Raji (cell line): ENCODE measurements around the gene PIBF1.

ENCODE experiments used
- POLR2A ChIP-seq: IDR thresholded peaks from 2 replicates; pipeline ENCODE4 v1.6.1; 2011; ENCODE audit warnings: low read depth, low read length, control low read depth; ENCODE audit not compliant: insufficient read depth

Gene PIBF1

GRCh38 chr13:73015805-73016204 lies 233.9 kb downstream of the PIBF1 start:
- no peak for TF ChIP-seq POLR2A

- no peak for TF ChIP-seq POLR2A
Observed at GRCh38 chr13:73018336-73018735, 236.4 kb downstream of the PIBF1 start.

GRCh38 chr13:73025217-73026012 lies 243.5 kb downstream of the PIBF1 start:
- TF ChIP-seq POLR2A: no peak

- TF ChIP-seq POLR2A: no peak
Observed at GRCh38 chr13:73034901-73035300, 253.0 kb downstream of the PIBF1 start.

GRCh38 chr13:73035660-73036059 lies 253.7 kb downstream of the PIBF1 start:
- TF ChIP-seq POLR2A: no peak

- TF ChIP-seq POLR2A: no peak
Observed at GRCh38 chr13:73036566-73036965, 254.6 kb downstream of the PIBF1 start.

GRCh38 chr13:73038064-73038463 lies 256.1 kb downstream of the PIBF1 start:
- no peak for TF ChIP-seq POLR2A

- TF ChIP-seq POLR2A: no peak
Observed at GRCh38 chr13:73039201-73040108, 257.5 kb downstream of the PIBF1 start.

GRCh38 chr13:73040484-73040883 lies 258.6 kb downstream of the PIBF1 start:
- no peak for TF ChIP-seq POLR2A

GRCh38 chr13:73040968-73041596 lies 259.1 kb downstream of the PIBF1 start:
- no peak for TF ChIP-seq POLR2A

- TF ChIP-seq POLR2A: no peak
Observed at GRCh38 chr13:73045031-73045430, 263.1 kb downstream of the PIBF1 start.

GRCh38 chr13:73054712-73055111 lies 272.8 kb downstream of the PIBF1 start:
- no peak for TF ChIP-seq POLR2A

- TF ChIP-seq POLR2A: no peak
Observed at GRCh38 chr13:73055813-73056564, 274.1 kb downstream of the PIBF1 start.

GRCh38 chr13:73056565-73056962 lies 274.6 kb downstream of the PIBF1 start:
- no peak for TF ChIP-seq POLR2A
